HepG2 (cell line): ENCODE data around the gene QSOX2. TPM values are rescaled to one million over a fixed set of nuclear protein-coding genes. Genes with fewer than 3 reads are reported as not detected.

ENCODE experiments used
- ATAC-seq: fragments of 200-7000 bp; cut with Tn5 transposase; 3 replicates; pipeline ENCODE4 v1.9.1; 2020; ENCODE audit warnings: mild to moderate bottlenecking, moderate library complexity
- BruUV-seq: library from RNA; stranded (reverse); fragments of 400-500 nt; replicated peaks from 2 replicates; lab custom pipeline; 2021; lab: Mats Ljungman, UMichigan
- CTCF ChIA-PET: fragments of 300-600 bp; formaldehyde crosslinking; extraction: SDS; loops from one replicate; lab custom pipeline; 2021; ENCODE audit warnings: low total read pairs, inconsistent platforms, low intra/inter-chr PET ratio; lab: Yijun Ruan, JAX
- POLR2A ChIA-PET: fragments of 350-600 bp; sonication (Branson Sonifier 250); formaldehyde crosslinking; loops from one replicate; lab custom pipeline; 2020; ENCODE audit warnings: antibody characterized with exemption, inconsistent platforms; lab: Yijun Ruan, JAX
- DNase-seq: peaks from one replicate; pipeline ENCODE4 v3.0.0-alpha.2; 2015; ENCODE audit warnings: low spot score
- FAIRE-seq: peaks from 3 replicates; lab custom pipeline; 2011; peaks lifted over from hg19 to GRCh38; lab: Jason Lieb, UNC
- H2AFZ ChIP-seq: one replicate; pipeline ENCODE4 v1.6.1; 2011; ENCODE audit warnings: low read length, inconsistent platforms
- H3K27ac ChIP-seq: fragments of 300-600 bp; 3 replicates; pipeline ENCODE4 v1.8.0; 2011; ENCODE audit warnings: mixed run types, mild to moderate bottlenecking, mixed read lengths, low read length, inconsistent platforms; ENCODE audit not compliant: insufficient read depth; ENCODE audit errors: extremely low read length
- H3K27me3 ChIP-seq, 2 experiments: fragments of 200-600 bp in 1 of 2; 2 replicates in 1 of 2; 3 replicates in 1 of 2; pipeline versions ENCODE4 v1.6.0 to v1.8.0; 2011; ENCODE audit warnings: low read length in 2 of 2, mild to moderate bottlenecking in 2 of 2, moderate library complexity in 2 of 2, inconsistent platforms in 1 of 2; ENCODE audit not compliant: insufficient read depth in 2 of 2, control insufficient read depth in 1 of 2
- H3K36me3 ChIP-seq, 2 experiments: fragments of 200-600 bp in 1 of 2; replicated peaks in 1 of 2; 2 replicates in 1 of 2; 3 replicates in 1 of 2; pipeline versions ENCODE4 v1.5.1 to v1.8.0; 2011; ENCODE audit warnings: low read length in 2 of 2, inconsistent platforms in 1 of 2; ENCODE audit not compliant: insufficient read depth in 2 of 2, control insufficient read depth in 1 of 2
- H3K4me1 ChIP-seq: 2 replicates; pipeline ENCODE4 v1.5.1; 2012; ENCODE audit warnings: low read length, inconsistent platforms; ENCODE audit not compliant: insufficient read depth
- H3K4me2 ChIP-seq: 2 replicates; pipeline ENCODE4 v1.6.0; 2011; ENCODE audit warnings: low read depth, low read length, inconsistent platforms
- H3K4me3 ChIP-seq, 3 experiments: fragments of 200-600 bp in 1 of 3; sonication (generic), shearing (Covaris generic) in 1 of 3; replicated peaks in 1 of 3; 2 replicates each; pipeline ENCODE4 v1.5.1; 2011 to 2016; ENCODE audit warnings: low read length in 3 of 3, inconsistent platforms in 2 of 3, low read depth in 2 of 3, mild to moderate bottlenecking in 2 of 3, control low read depth in 1 of 3, mixed read lengths in 1 of 3; ENCODE audit not compliant: insufficient read depth in 1 of 3
- H3K79me2 ChIP-seq: one replicate; pipeline ENCODE4 v1.6.1; 2011; ENCODE audit warnings: low read length, inconsistent platforms; ENCODE audit not compliant: insufficient read depth
- H3K9ac ChIP-seq: 2 replicates; pipeline ENCODE4 v1.6.0; 2011; ENCODE audit warnings: mild to moderate bottlenecking, low read depth, low read length, inconsistent platforms; ENCODE audit not compliant: insufficient read depth
- H3K9me3 ChIP-seq: 2 replicates; pipeline ENCODE4 v1.5.1; 2012; ENCODE audit warnings: mild to moderate bottlenecking, low read length
- H4K20me1 ChIP-seq: 2 replicates; pipeline ENCODE4 v1.6.0; 2011; ENCODE audit warnings: inconsistent platforms, mild to moderate bottlenecking, low read length, moderate library complexity; ENCODE audit not compliant: insufficient read depth
- PAX8 ChIP-seq: sonication (generic); formaldehyde crosslinking; IDR thresholded peaks from 2 replicates; pipeline ENCODE4 v1.8.0; 2022; ENCODE audit warnings: mild to moderate bottlenecking, missing genetic modification reagents, borderline replicate concordance
- STAG1 ChIP-seq: sonication (generic); formaldehyde crosslinking; IDR thresholded peaks from 2 replicates; pipeline ENCODE4 v1.4.0; 2020; ENCODE audit warnings: missing genetic modification reagents
- ZNF816 ChIP-seq: sonication (generic); formaldehyde crosslinking; IDR thresholded peaks from 2 replicates; pipeline ENCODE4 v1.8.0; 2022; ENCODE audit warnings: missing genetic modification reagents, mild to moderate bottlenecking, borderline replicate concordance
- WGBS: methylation state at CpG from one replicate; pipeline ENCODE4 v1.1.6; 2017; ENCODE audit warnings: low lambda C conversion rate; 5-methylcytosine and 5-hydroxymethylcytosine counted together
- in situ Hi-C: cut with HindIII; loops from 2 replicates; pipeline ENCODE4 v1.10.0; 2017; ENCODE audit warnings: low pct_unique_long_range_greater_than_20kb; ENCODE audit not compliant: extremely low pct_ligation_motif_present
- intact Hi-C: fragments of 100-400 bp; cut with micrococcal nuclease; formaldehyde crosslinking; loops from one replicate; pipeline ENCODE4 v1.10.0; 2022; ENCODE audit not compliant: unreplicated experiment
- polyA plus RNA-seq, 8 experiments: library from polyadenylated mRNA; depleted of rRNA in 3 of 8; stranded (reverse) in 7 of 8; unstranded in 1 of 8; fragments of >200 nt; fragmentation: Illumina TruSeq in 4 of 8; extraction: Trizol in 4 of 8; gene quantifications; 2 replicates each; pipeline versions ENCODE4 v1.2.1 to v1.2.3, GENCODE V29; 2011 to 2016; ENCODE audit warnings: low read depth in 4 of 8, missing spikeins in 1 of 8, mixed read lengths in 1 of 8; ENCODE audit not compliant: insufficient read depth in 1 of 8
- total RNA-seq, 5 experiments: library from RNA; depleted of rRNA; stranded (reverse); fragments of >200 nt; fragmentation: Illumina TruSeq; extraction: Trizol; gene quantifications; 2 replicates each; pipeline ENCODE4 v1.2.3, GENCODE V29; 2016; ENCODE audit warnings: low read depth in 1 of 5
- TF ChIP-seq, protein P1 (sequence below): fragments of 450-650 bp; IDR thresholded peaks from 2 replicates; pipeline ENCODE4 v1.6.1; 2016
- TF ChIP-seq, protein P2 (sequence below): sonication (generic); formaldehyde crosslinking; IDR thresholded peaks from 2 replicates; pipeline ENCODE4 v1.5.0; 2020; ENCODE audit warnings: mild to moderate bottlenecking, missing genetic modification reagents, moderate library complexity
- TF ChIP-seq, protein P3 (sequence below): sonication (generic); formaldehyde crosslinking; IDR thresholded peaks from 2 replicates; pipeline ENCODE4 v1.5.0; 2020; ENCODE audit warnings: missing genetic modification reagents
- TF ChIP-seq, protein P4 (sequence below): sonication (generic); formaldehyde crosslinking; IDR thresholded peaks from 2 replicates; pipeline ENCODE4 v1.5.1; 2020; ENCODE audit warnings: mild to moderate bottlenecking, missing genetic modification reagents, moderate library complexity

Gene QSOX2
- total and polyA plus RNA-seq, 2 of the 13 experiments (the other 11 are each of a cell fraction or from before 2014, with no cell fraction given), result 27.1 to 42.1 TPM

DNA sequence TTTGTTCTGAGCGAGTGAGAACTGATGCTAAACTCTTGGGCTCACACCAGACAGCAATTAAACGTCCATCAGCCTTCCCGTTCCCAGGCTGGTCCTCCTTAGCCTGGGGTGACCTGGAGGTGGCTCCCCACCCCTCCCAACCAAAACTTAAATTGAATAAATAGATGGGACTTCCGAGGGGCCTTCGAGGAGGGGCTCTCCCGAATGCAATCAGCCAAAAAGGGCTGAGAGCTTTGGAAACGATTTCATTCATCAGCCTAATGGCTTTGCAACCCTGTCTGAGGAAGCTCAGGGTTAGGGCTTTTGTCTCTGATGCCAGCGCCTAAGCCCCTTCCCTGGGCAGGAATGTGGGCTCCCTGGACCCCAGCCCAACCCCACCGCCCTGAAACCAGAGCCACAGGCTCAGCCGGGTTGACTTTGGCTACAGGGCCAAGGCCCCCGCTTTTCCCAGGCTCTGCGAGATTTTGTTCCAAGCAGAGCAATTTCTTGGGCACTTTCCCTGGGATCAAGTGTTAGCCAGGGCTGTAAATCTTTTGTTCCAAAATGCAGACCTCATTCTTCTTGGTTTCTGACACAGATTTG lies 69.9 kb downstream of the QSOX2 start (continued):
- TF ChIP-seq, protein P1, sequence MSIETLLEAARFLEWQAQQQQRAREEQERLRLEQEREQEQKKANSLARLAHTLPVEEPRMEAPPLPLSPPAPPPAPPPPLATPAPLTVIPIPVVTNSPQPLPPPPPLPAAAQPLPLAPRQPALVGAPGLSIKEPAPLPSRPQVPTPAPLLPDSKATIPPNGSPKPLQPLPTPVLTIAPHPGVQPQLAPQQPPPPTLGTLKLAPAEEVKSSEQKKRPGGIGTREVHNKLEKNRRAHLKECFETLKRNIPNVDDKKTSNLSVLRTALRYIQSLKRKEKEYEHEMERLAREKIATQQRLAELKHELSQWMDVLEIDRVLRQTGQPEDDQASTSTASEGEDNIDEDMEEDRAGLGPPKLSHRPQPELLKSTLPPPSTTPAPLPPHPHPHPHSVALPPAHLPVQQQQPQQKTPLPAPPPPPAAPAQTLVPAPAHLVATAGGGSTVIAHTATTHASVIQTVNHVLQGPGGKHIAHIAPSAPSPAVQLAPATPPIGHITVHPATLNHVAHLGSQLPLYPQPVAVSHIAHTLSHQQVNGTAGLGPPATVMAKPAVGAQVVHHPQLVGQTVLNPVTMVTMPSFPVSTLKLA, result no peak
- TF ChIP-seq PAX8, result no peak
- TF ChIP-seq, all 625 proteins: peak for 0

DNA sequence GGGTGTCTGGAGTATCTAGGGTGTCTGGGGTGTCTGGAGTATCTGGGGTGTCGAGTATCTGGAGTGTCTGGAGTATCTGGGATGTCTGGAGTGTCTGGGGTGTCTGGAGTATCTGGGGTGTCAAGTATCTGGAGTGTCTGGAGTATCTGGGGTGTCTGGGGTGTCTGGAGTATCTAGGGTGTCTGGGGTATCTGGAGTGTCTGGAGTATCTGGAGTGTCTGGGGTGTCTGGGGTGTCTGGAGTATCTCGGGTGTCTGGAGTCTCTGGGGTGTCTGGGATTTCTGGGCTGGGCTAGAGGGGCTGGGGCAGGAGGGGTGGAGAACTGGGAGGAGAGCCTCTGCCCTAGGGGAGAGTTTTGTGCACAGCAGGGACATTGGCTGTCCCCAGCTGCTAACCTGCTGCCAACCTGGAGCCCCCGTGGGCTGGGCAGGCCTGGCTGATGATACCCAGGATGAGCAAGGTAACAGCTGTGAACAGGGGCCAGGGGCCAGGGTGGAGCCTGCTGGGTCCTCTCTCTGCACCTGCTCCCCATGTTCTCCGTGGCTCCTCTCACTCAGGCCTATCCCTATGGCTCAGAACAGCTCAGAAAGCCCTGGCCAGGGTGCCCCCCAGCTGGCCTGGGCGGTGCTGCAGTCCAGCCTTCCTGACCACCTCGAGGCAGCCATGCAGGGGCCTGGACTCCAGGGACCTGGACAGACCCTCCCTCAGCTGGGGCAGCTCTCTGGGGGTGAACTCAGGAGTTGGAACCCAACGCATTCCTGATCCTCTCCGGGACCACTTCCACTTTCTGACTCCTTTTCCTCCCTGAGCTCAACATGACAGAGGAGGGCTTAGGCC lies 70.6 kb downstream of the QSOX2 start:
- no peak overlapping the region for H3K27ac ChIP-seq
- H3K9me3 ChIP-seq, result no peaks in the 10 kb centered on the region
- in situ Hi-C loops (loop anchor here (10.0 kb wide), 1 partner anchor 110 kb away; no protein-coding TSS in a partner anchor), intact Hi-C loops (no loop called here)
- H3K4me1 ChIP-seq, result peaks cover 37% of the 10 kb centered on the region
- H3K9ac ChIP-seq, result no peak overlapping the region
- no peak for FAIRE-seq
- TF ChIP-seq, protein P2, sequence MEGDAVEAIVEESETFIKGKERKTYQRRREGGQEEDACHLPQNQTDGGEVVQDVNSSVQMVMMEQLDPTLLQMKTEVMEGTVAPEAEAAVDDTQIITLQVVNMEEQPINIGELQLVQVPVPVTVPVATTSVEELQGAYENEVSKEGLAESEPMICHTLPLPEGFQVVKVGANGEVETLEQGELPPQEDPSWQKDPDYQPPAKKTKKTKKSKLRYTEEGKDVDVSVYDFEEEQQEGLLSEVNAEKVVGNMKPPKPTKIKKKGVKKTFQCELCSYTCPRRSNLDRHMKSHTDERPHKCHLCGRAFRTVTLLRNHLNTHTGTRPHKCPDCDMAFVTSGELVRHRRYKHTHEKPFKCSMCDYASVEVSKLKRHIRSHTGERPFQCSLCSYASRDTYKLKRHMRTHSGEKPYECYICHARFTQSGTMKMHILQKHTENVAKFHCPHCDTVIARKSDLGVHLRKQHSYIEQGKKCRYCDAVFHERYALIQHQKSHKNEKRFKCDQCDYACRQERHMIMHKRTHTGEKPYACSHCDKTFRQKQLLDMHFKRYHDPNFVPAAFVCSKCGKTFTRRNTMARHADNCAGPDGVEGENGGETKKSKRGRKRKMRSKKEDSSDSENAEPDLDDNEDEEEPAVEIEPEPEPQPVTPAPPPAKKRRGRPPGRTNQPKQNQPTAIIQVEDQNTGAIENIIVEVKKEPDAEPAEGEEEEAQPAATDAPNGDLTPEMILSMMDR (CRISPR knock-in tag), result peak; percentile 58
- TF ChIP-seq STAG1 (peak; percentile 42), ZNF816 (CRISPR knock-in tag) (no peak)
- TF ChIP-seq, protein P3, sequence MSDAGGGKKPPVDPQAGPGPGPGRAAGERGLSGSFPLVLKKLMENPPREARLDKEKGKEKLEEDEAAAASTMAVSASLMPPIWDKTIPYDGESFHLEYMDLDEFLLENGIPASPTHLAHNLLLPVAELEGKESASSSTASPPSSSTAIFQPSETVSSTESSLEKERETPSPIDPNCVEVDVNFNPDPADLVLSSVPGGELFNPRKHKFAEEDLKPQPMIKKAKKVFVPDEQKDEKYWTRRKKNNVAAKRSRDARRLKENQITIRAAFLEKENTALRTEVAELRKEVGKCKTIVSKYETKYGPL (CRISPR knock-in tag), result no peak
- TF ChIP-seq, protein P4, sequence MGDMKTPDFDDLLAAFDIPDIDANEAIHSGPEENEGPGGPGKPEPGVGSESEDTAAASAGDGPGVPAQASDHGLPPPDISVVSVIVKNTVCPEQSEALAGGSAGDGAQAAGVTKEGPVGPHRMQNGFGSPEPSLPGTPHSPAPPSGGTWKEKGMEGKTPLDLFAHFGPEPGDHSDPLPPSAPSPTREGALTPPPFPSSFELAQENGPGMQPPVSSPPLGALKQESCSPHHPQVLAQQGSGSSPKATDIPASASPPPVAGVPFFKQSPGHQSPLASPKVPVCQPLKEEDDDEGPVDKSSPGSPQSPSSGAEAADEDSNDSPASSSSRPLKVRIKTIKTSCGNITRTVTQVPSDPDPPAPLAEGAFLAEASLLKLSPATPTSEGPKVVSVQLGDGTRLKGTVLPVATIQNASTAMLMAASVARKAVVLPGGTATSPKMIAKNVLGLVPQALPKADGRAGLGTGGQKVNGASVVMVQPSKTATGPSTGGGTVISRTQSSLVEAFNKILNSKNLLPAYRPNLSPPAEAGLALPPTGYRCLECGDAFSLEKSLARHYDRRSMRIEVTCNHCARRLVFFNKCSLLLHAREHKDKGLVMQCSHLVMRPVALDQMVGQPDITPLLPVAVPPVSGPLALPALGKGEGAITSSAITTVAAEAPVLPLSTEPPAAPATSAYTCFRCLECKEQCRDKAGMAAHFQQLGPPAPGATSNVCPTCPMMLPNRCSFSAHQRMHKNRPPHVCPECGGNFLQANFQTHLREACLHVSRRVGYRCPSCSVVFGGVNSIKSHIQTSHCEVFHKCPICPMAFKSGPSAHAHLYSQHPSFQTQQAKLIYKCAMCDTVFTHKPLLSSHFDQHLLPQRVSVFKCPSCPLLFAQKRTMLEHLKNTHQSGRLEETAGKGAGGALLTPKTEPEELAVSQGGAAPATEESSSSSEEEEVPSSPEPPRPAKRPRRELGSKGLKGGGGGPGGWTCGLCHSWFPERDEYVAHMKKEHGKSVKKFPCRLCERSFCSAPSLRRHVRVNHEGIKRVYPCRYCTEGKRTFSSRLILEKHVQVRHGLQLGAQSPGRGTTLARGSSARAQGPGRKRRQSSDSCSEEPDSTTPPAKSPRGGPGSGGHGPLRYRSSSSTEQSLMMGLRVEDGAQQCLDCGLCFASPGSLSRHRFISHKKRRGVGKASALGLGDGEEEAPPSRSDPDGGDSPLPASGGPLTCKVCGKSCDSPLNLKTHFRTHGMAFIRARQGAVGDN (CRISPR knock-in tag), result 0 out of 2 replicates have a peak, but pooled peaks have one; percentile 14
- BruUV-seq, result no TSS peak
- WGBS, result 33% methylated on average over 4 of the region's 8 CpGs
- H3K4me3 ChIP-seq, result no peak overlapping the region
- no peak overlapping the region for H3K4me2 ChIP-seq
- ChIA-PET POLR2A (no interaction called here), CTCF (no interaction called here)
- DNase-seq, result no peak
- no peaks in the 10 kb centered on the region for H4K20me1 ChIP-seq
- peak; percentile 19; the same call in 2 of the 3 replicates for ATAC-seq
- H3K36me3 ChIP-seq, result no peaks in the 10 kb centered on the region
- no peak overlapping the region for H2AFZ ChIP-seq
- H3K27me3 ChIP-seq, result peaks cover 6 to 25% of the 10 kb centered on the region in 2 experiments; a peak in 4 of 5 replicates
- no peaks in the 10 kb centered on the region for H3K79me2 ChIP-seq
